GM18511 (cell line): ENCODE measurements around the gene SLC7A6OS.
"Not testable (repeated sequence)": the region's sequence is repeated elsewhere in the genome, so short reads cannot be mapped to it uniquely, and the experiment has no call there.

ENCODE experiments used
- ATAC-seq: cut with Tn5 transposase; IDR thresholded peaks from one replicate; pipeline ENCODE4 v1.9.1; 2021; ENCODE audit warnings: mild to moderate bottlenecking, moderate library complexity; ENCODE audit not compliant: unreplicated experiment

SLC7A6OS gene

GRCh38 chr16:68299571-68300453, 10.9 kb downstream of the SLC7A6OS start:
- ATAC-seq: no peak

GRCh38 chr16:68298907-68299561, 11.7 kb downstream of the SLC7A6OS start:
- no peak for ATAC-seq

- no peak for ATAC-seq
These were observed 12.4 kb downstream of the SLC7A6OS start for GRCh38 chr16:68298312-68298711.

- no peak for ATAC-seq
These were observed 12.8 kb downstream of the SLC7A6OS start for GRCh38 chr16:68297908-68298307.

GRCh38 chr16:68296693-68297092, 14.1 kb downstream of the SLC7A6OS start:
- no peak for ATAC-seq

- ATAC-seq: no peak
These were observed 14.5 kb downstream of the SLC7A6OS start for GRCh38 chr16:68296291-68296690.

- no peak for ATAC-seq
These were observed 18.3 kb downstream of the SLC7A6OS start for GRCh38 chr16:68292425-68292824.

GRCh38 chr16:68291227-68291626, 19.5 kb downstream of the SLC7A6OS start:
- ATAC-seq: no peak

GRCh38 chr16:68290450-68290849, 20.3 kb downstream of the SLC7A6OS start:
- no peak for ATAC-seq

- ATAC-seq: peak; percentile 92
These were observed 21.0 kb downstream of the SLC7A6OS start for GRCh38 chr16:68289621-68290329.

- no peak for ATAC-seq
These were observed 21.5 kb downstream of the SLC7A6OS start for GRCh38 chr16:68289202-68289601.

GRCh38 chr16:68288796-68289195, 21.9 kb downstream of the SLC7A6OS start:
- ATAC-seq: not testable (repeated sequence)

GRCh38 chr16:68288252-68288650, 22.5 kb downstream of the SLC7A6OS start:
- no peak for ATAC-seq

- no peak for ATAC-seq
These were observed 23.2 kb downstream of the SLC7A6OS start for GRCh38 chr16:68287276-68288251.

GRCh38 chr16:68286153-68287074, 24.3 kb downstream of the SLC7A6OS start:
- ATAC-seq: no peak

GRCh38 chr16:68285683-68286082, 25.1 kb downstream of the SLC7A6OS start:
- no peak for ATAC-seq

GRCh38 chr16:68284847-68285246, 25.9 kb downstream of the SLC7A6OS start:
- ATAC-seq: peak; percentile 44

GRCh38 chr16:68283801-68284598, 26.7 kb downstream of the SLC7A6OS start:
- peak; percentile 62 for ATAC-seq
